ENCODE data around the gene MYT1. TPM values are rescaled to one million over a fixed set of nuclear protein-coding genes. Genes with fewer than 3 reads are reported as not detected.

The MYT1 gene
- total and polyA plus RNA-seq, 2 of the 8 experiments (the other 6 are each of a cell fraction or from before 2014, with no cell fraction given) = 0.63 to 2.0 TPM

GRCh38 chr20:64246616-64247306, 82.5 kb downstream of the MYT1 start:
- Histone ChIP-seq H3K4ac (replicated peaks; ENCODE audit: insufficient read length, low read depth, low read length) (no peak overlapping the region), H4K20me1 (replicated peaks in 1 of 2; ENCODE audit: control insufficient read depth in 1 of 2, insufficient read depth in 2 of 2, low read length in 2 of 2) (no peaks in the 10 kb centered on the region), H3K14ac (ENCODE audit: insufficient read length) (peak overlapping the region; percentile 94), H4K5ac (ENCODE audit: insufficient read length, low read depth, low read length) (no peak overlapping the region), H2AK5ac (ENCODE audit: low read depth, low read length) (no peak overlapping the region), H3K56ac (replicated peaks; ENCODE audit: insufficient read length, low read depth, low read length) (no peak overlapping the region), H2AFZ (ENCODE audit: low read length) (no peak overlapping the region), H3K9me3 (ENCODE audit: insufficient read depth in 2 of 2, low read depth in 1 of 2, low read length in 1 of 2) (no peaks in the 10 kb centered on the region; a peak in 1 of 4 replicates), H3K23me2 (ENCODE audit: low read depth, low read length) (no peaks in the 10 kb centered on the region), H3K23ac (ENCODE audit: insufficient read length) (no peak overlapping the region), H2BK15ac (ENCODE audit: low read length) (no peak overlapping the region), H3K79me1 (ENCODE audit: low read depth, low read length) (no peaks in the 10 kb centered on the region), H3K4me3 (ENCODE audit: extremely low read depth in 1 of 4, insufficient read depth in 2 of 4, low read depth in 3 of 4, low read length in 4 of 4) (no peak overlapping the region), H4K91ac (replicated peaks; ENCODE audit: insufficient read length, low read length) (no peak overlapping the region), H3K18ac (ENCODE audit: extremely low read depth, low read length) (no peak overlapping the region), H4K8ac (ENCODE audit: extremely low read depth, insufficient read depth, low read length) (peak overlapping the region; percentile 68; the same call in 1 of the 2 replicates), H3K4me1 (replicated peaks in 1 of 4; ENCODE audit: control insufficient read depth in 3 of 4, insufficient read depth in 4 of 4, low read length in 3 of 4) (no peaks in the 10 kb centered on the region; a peak in 1 of 7 replicates), H3K79me2 (ENCODE audit: control insufficient read depth in 1 of 2, insufficient read depth in 2 of 2, low read length in 2 of 2) (no peaks in the 10 kb centered on the region), H3K9ac (replicated peaks in 1 of 4; ENCODE audit: extremely low read depth in 1 of 4, low read depth in 3 of 4, low read length in 3 of 4) (no peak overlapping the region), H3K27me3 (replicated peaks in 1 of 4; ENCODE audit: control insufficient read depth in 3 of 4, extremely low read depth in 1 of 4, insufficient read depth in 3 of 4, low read length in 3 of 4) (no peaks in the 10 kb centered on the region; a peak in 2 of 7 replicates), H2BK120ac (replicated peaks; ENCODE audit: low read depth, low read length) (no peak overlapping the region), H2BK20ac (ENCODE audit: low read length) (no peak overlapping the region), H3K27ac (ENCODE audit: low read depth, low read length) (no peak overlapping the region), H3K4me2 (ENCODE audit: insufficient read depth in 1 of 2, low read depth in 2 of 2, low read length in 2 of 2) (no peak overlapping the region), H3K36me3 (ENCODE audit: control insufficient read depth in 2 of 4, insufficient read depth in 4 of 4, low read length in 3 of 4) (no peaks in the 10 kb centered on the region), H2BK5ac (ENCODE audit: low read depth, low read length) (0 out of 2 replicates have a peak overlapping the region, but pooled peaks have one; percentile 24), H2BK12ac (ENCODE audit: low read depth, low read length) (no peak overlapping the region)
- ChIA-PET CTCF (ENCODE audit: partially characterized antibody) (interaction anchor here (4.2 kb wide), 1 partner anchor 23 kb away, joined by 16 read pairs; no protein-coding TSS in a partner anchor), POLR2A (ENCODE audit: partially characterized antibody) (interaction anchor here (1.2 kb wide), 1 partner anchor 8 kb away, joined by 6 read pairs; the partner anchor contains the start of gene PCMTD2)
- 88% methylated on average over 10 of the region's 10 CpGs; no CpG with 5 or more reads in 1 of the 2 experiments for WGBS, 2 experiments (ENCODE audit: extremely low coverage in 1 of 2, insufficient coverage in 1 of 2, insufficient read length in 1 of 2, insufficient replicate concordance in 2 of 2, low coverage in 1 of 2, low lambda C conversion rate in 2 of 2, missing lambda C conversion rate in 1 of 2)
- DNase-seq (ENCODE audit: low read depth in 1 of 2, low spot score in 2 of 2) (no peak), FAIRE-seq (no peak)
- no peak for TF ChIP-seq SIN3A (conservative IDR thresholded peaks at IDR 0.05 in 1 of 2, IDR thresholded peaks at IDR 0.05 in 1 of 2; ENCODE audit: low read depth in 1 of 2, low read length in 2 of 2)
- no peak for TF ChIP-seq CHD1 (IDR thresholded peaks at IDR 0.05; ENCODE audit: low read depth, low read length)
- no peak for TF ChIP-seq ATF3 (IDR thresholded peaks at IDR 0.05; ENCODE audit: insufficient read depth, low read depth, low read length)
- no peak for TF ChIP-seq RAD21 (IDR thresholded peaks at IDR 0.05 in 1 of 2, conservative IDR thresholded peaks at IDR 0.05 in 1 of 2; ENCODE audit: low read depth in 2 of 2, low read length in 2 of 2)
- no peak for TF ChIP-seq KDM5A (IDR thresholded peaks at IDR 0.05; ENCODE audit: low read length)
- no peak for TF ChIP-seq POLR2AphosphoS5 (IDR thresholded peaks at IDR 0.05; ENCODE audit: low read depth, low read length)
- TF ChIP-seq MAFK (IDR thresholded peaks at IDR 0.05; ENCODE audit: low read depth, low read length) = no peak

Measured in H1 (cell line).